ENCODE results near the gene CCND1. TPM values are rescaled to one million over a fixed set of nuclear protein-coding genes. Genes with fewer than 3 reads are reported as not detected.

CCND1 gene
- total RNA-seq, 1 experiment from 2014 or later = 868 TPM

DNA sequence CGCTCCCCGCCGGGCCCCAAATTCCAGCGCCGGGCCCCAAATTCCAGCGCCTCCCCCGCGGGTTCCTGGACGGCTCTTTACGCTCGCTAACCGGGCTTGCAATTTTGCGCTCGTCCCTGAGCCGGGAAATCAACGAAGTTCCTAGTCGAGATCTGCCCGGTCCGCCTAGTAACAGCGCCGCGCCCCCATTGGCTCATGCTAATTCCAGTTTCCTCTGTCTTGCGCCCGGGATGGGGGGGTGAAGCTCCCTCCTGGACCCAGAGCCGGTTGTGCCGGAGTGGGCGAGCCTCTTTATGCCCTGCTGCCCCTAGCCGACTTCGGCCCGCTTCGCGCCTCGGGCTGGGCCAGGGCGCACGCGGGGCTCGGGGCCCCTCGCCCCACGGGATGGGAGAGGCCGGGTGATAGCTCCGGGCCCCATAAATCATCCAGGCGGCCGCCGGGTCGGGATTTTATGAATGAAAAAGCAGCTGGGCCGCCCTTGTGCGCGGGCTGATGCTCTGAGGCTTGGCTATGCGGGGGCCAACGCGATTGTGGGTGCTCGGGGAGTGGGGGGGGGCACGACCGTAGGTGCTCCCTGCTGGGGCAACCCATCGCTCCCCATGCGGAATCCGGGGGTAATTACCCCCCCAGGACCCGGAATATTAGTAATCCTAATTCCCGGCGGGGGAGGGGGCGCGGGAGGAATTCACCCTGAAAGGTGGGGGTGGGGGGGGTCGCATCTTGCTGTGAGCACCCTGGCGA, 1.8 kb upstream of the CCND1 start:
- ChIA-PET CTCF (interaction anchor here (0.7 kb wide), 2 partner anchors 206 to 341 kb away, joined by 10 to 12 read pairs; no protein-coding TSS in a partner anchor), POLR2A (ENCODE audit: unreplicated experiment) (interaction anchor here (0.5 to 1.2 kb wide), 8 partner anchors 196 to 516 kb away, joined by 3 to 14 read pairs (median 6); partner anchors contain the start of gene MYEOV)
- Histone ChIP-seq H3K27ac (ENCODE audit: low read length) (peak overlapping the region; percentile 84), H4K20me1 (ENCODE audit: low read length) (peaks cover 26% of the 10 kb centered on the region), H3F3A (ENCODE audit: low read length, unreplicated experiment) (no peaks in the 10 kb centered on the region), H3K79me2 (ENCODE audit: low read length) (peaks cover 51% of the 10 kb centered on the region), H3K4me1 (ENCODE audit: insufficient read depth, low read length) (peaks cover 31% of the 10 kb centered on the region), H3K9me3 (ENCODE audit: low read length) (no peaks in the 10 kb centered on the region), H2AFZ (ENCODE audit: low read length) (peak overlapping the region; percentile 80), H3K9ac (ENCODE audit: low read length) (peak overlapping the region; percentile 97), H3K27me3 (ENCODE audit: low read length) (no peaks in the 10 kb centered on the region), H3K9me2 (replicated peaks; ENCODE audit: low read length) (no peaks in the 10 kb centered on the region), H3K36me3 (ENCODE audit: low read depth, low read length) (peaks cover 20% of the 10 kb centered on the region), H3K4me3 (ENCODE audit: low read length) (peak overlapping the region; percentile 99), H3K4me2 (ENCODE audit: low read length) (peak overlapping the region; percentile 98)
- TF ChIP-seq EZH2phosphoT487 (IDR thresholded peaks at IDR 0.05; ENCODE audit: borderline replicate concordance, low read length) (no peak), EZH2 (IDR thresholded peaks at IDR 0.05; ENCODE audit: low read length, unreplicated experiment) (no peak), CTCF (conservative IDR thresholded peaks at IDR 0.05; ENCODE audit: low read depth, low read length) (no peak)
- intact Hi-C loops (cut with micrococcal nuclease) = loop anchor here (1.0 to 5.0 kb wide), 3 partner anchors 196 to 342 kb away; no protein-coding TSS in a partner anchor
- ATAC-seq (peak; percentile 56), DNase-seq (peak; percentile 99)
- BruUV-seq (replicated peaks) = no TSS peak

GRCh38 chr11:69639831-69640230, 1.1 kb upstream of the CCND1 start:
- ChIA-PET CTCF (interaction anchor here (0.7 kb wide), 2 partner anchors 207 to 342 kb away, joined by 10 to 12 read pairs; no protein-coding TSS in a partner anchor), POLR2A (ENCODE audit: unreplicated experiment) (interaction anchor here (0.6 to 1.2 kb wide), 4 partner anchors 261 to 344 kb away, joined by 3 to 14 read pairs (median 7); no protein-coding TSS in a partner anchor)
- no peak for DNase-seq
- H3K27me3 ChIP-seq (ENCODE audit: low read length) = no peaks in the 10 kb centered on the region
- H3K9ac ChIP-seq (ENCODE audit: low read length) = peak overlapping the region; percentile 97
- BruUV-seq (replicated peaks) = no TSS peak
- TF ChIP-seq EZH2phosphoT487 (IDR thresholded peaks at IDR 0.05; ENCODE audit: borderline replicate concordance, low read length) (no peak), CTCF (conservative IDR thresholded peaks at IDR 0.05; ENCODE audit: low read depth, low read length) (no peak), EZH2 (IDR thresholded peaks at IDR 0.05; ENCODE audit: low read length, unreplicated experiment) (no peak)
- H2AFZ ChIP-seq (ENCODE audit: low read length) = peak overlapping the region; percentile 50
- H3K4me3 ChIP-seq (ENCODE audit: low read length) = peak overlapping the region; percentile 99
- peak overlapping the region; percentile 84 for H3K27ac ChIP-seq (ENCODE audit: low read length)
- H3K4me1 ChIP-seq (ENCODE audit: insufficient read depth, low read length) = peaks cover 38% of the 10 kb centered on the region
- H4K20me1 ChIP-seq (ENCODE audit: low read length) = peaks cover 33% of the 10 kb centered on the region
- intact Hi-C loops (cut with micrococcal nuclease) = loop anchor here (1.0 to 5.0 kb wide), 3 partner anchors 197 to 343 kb away; no protein-coding TSS in a partner anchor
- ATAC-seq = no peak
- H3K9me2 ChIP-seq (replicated peaks; ENCODE audit: low read length) = no peaks in the 10 kb centered on the region
- peaks cover 27% of the 10 kb centered on the region for H3K36me3 ChIP-seq (ENCODE audit: low read depth, low read length)
- H3K79me2 ChIP-seq (ENCODE audit: low read length) = peaks cover 58% of the 10 kb centered on the region
- H3F3A ChIP-seq (ENCODE audit: low read length, unreplicated experiment) = no peaks in the 10 kb centered on the region
- peak overlapping the region; percentile 98 for H3K4me2 ChIP-seq (ENCODE audit: low read length)
- no peaks in the 10 kb centered on the region for H3K9me3 ChIP-seq (ENCODE audit: low read length)

Measured in PC-3 (cell line).